ENCODE results near the gene SLC30A9. TPM values are rescaled to one million over a fixed set of nuclear protein-coding genes. Genes with fewer than 3 reads are reported as not detected.
A peak's percentile ranks its signal among the peaks of the same experiment; 100 is the strongest.

The SLC30A9 gene
- total RNA-seq, 1 donor from 2014 or later, result 51.5 TPM

DNA sequence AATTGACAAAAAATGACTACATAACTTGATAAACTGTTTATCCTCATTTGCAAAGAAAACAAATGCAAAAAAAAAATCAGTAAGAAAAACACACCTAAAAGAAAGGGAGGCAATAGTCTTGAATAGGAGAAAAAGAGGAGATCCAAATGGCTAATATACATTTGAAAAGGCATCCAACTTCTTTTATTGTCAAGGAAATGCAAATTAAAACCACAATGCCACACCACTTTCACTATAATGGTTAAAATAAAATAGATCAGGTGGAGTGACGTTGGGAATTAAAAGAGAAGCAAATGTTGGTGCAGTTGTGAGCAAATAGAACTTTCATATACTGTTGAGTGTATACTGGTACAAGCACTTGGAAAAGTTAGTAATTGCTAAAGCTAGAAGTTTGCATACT, 5.2 kb upstream of the SLC30A9 start:
- TF ChIP-seq, protein P1, sequence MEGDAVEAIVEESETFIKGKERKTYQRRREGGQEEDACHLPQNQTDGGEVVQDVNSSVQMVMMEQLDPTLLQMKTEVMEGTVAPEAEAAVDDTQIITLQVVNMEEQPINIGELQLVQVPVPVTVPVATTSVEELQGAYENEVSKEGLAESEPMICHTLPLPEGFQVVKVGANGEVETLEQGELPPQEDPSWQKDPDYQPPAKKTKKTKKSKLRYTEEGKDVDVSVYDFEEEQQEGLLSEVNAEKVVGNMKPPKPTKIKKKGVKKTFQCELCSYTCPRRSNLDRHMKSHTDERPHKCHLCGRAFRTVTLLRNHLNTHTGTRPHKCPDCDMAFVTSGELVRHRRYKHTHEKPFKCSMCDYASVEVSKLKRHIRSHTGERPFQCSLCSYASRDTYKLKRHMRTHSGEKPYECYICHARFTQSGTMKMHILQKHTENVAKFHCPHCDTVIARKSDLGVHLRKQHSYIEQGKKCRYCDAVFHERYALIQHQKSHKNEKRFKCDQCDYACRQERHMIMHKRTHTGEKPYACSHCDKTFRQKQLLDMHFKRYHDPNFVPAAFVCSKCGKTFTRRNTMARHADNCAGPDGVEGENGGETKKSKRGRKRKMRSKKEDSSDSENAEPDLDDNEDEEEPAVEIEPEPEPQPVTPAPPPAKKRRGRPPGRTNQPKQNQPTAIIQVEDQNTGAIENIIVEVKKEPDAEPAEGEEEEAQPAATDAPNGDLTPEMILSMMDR (IDR thresholded peaks at IDR 0.05), result no peak
- no peak for DNase-seq (ENCODE audit: extremely low spot score, unreplicated experiment)
- Mint-ChIP-seq H3K36me3 (ENCODE audit: unreplicated experiment) (no peaks in the 10 kb centered on the region), H3K27ac (ENCODE audit: unreplicated experiment) (no peak overlapping the region), H3K9me3 (ENCODE audit: unreplicated experiment) (no peaks in the 10 kb centered on the region), H3K27me3 (ENCODE audit: unreplicated experiment) (no peaks in the 10 kb centered on the region), H3K4me1 (ENCODE audit: unreplicated experiment) (peaks cover 8% of the 10 kb centered on the region), H3K4me3 (ENCODE audit: unreplicated experiment) (no peak overlapping the region)

GRCh38 chr4:41989994-41990364, 351 bp upstream of the SLC30A9 start:
- Mint-ChIP-seq H3K27me3 (ENCODE audit: unreplicated experiment) (no peaks in the 10 kb centered on the region), H3K4me3 (ENCODE audit: unreplicated experiment) (peak overlapping the region; percentile 98), H3K9me3 (ENCODE audit: unreplicated experiment) (no peaks in the 10 kb centered on the region), H3K27ac (ENCODE audit: unreplicated experiment) (peak overlapping the region; percentile 96), H3K36me3 (ENCODE audit: unreplicated experiment) (no peaks in the 10 kb centered on the region), H3K4me1 (ENCODE audit: unreplicated experiment) (peaks cover 26% of the 10 kb centered on the region)
- TF ChIP-seq, protein P1 (IDR thresholded peaks at IDR 0.05), result no peak
- DNase-seq (ENCODE audit: extremely low spot score, unreplicated experiment), result no peak

DNA sequence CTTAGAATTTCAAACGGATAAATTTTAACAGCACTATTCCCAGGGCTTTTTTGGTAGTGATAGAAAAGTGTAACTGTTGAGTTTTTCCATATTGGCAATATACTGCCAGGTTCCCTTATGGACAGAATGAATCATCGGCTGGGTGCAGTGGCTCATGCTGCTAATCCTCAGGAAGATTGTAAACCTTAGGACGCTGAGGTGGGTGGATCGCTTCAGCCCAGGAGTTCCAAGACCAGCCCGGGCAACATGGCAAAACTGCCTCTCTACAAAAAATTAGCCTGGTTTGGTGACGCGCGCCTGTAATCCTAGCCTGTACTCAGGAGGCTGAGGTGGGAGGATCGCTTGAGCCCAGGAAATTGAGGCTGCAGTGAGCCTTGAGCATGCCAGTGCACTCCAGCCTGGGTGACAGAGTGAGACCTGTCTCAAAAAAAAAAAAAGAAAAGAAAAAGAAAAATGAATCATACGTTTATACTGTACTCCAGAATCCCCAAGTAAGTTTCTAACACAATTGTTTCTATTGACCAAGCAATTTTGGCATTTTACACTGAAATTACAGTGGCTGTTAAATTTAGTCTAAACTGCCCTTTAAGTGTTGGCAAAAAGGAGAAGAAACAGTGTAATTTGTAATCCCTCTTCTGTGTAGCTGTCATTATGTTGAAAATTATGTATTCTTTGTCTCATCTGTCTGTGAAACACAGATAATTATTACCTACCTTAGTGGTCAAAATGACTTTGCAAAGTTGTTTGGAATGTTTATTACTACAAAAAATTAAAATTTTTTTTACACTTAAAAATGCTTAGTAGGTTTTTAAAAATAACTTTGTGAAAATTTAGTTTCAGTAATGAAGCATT, 1.8 kb downstream of the SLC30A9 start:
- H3K9me3 Mint-ChIP-seq (ENCODE audit: unreplicated experiment), result no peaks in the 10 kb centered on the region

DNA sequence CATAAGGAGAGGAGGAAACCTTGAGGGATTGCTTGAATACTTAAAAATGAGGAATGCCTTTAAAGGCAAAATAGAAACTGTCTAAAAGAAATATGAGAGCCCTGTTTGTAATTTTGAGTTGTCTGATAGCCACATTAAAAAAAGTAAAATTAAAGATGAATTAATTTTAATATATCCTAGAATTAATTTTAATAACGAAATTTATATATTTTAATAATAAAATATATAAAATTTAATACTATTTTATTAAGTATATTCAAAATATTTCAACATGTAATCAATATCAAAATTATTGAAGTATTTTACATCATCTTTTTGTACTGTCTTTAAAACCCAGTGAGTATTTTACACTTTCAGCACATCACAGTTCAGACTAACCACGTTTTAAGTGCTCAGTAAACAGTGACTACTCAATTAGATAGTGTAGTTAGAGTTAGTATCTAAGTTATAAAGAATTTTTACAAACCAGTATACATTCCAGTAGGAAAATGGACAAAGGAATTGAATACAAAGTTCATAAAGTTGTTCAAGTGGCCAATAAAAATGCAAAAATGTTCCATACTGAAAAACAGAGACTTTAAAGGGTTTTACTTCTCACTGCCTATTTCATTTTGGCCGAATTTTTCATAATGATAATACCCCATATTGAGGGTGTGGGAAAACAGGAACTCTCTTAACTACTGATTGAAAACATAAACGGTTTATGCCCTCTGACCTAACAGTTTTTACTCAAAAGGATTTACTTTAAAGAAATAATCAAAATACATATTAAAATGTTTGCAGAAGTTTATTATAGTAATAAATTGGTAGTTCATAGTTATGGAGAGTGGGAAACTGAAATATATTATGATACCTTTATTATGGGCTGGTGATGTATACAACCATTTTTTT, 2.9 kb downstream of the SLC30A9 start:
- TF ChIP-seq, protein P1 (IDR thresholded peaks at IDR 0.05), result no peak
- no peaks in the 10 kb centered on the region for H3K9me3 Mint-ChIP-seq (ENCODE audit: unreplicated experiment)
- H3K27ac Mint-ChIP-seq (ENCODE audit: unreplicated experiment), result no peak overlapping the region
- peaks cover 28% of the 10 kb centered on the region for H3K4me1 Mint-ChIP-seq (ENCODE audit: unreplicated experiment)
- DNase-seq (ENCODE audit: extremely low spot score, unreplicated experiment), result no peak
- no peaks in the 10 kb centered on the region for H3K36me3 Mint-ChIP-seq (ENCODE audit: unreplicated experiment)
- H3K4me3 Mint-ChIP-seq (ENCODE audit: unreplicated experiment), result no peak overlapping the region
- H3K27me3 Mint-ChIP-seq (ENCODE audit: unreplicated experiment), result no peaks in the 10 kb centered on the region

More for the DNA sequence above, 1.8 kb downstream of the SLC30A9 start:
- DNase-seq (ENCODE audit: extremely low spot score, unreplicated experiment), result no peak
- Mint-ChIP-seq H3K4me3 (ENCODE audit: unreplicated experiment) (peak overlapping the region; percentile 98), H3K36me3 (ENCODE audit: unreplicated experiment) (no peaks in the 10 kb centered on the region), H3K27me3 (ENCODE audit: unreplicated experiment) (no peaks in the 10 kb centered on the region), H3K4me1 (ENCODE audit: unreplicated experiment) (peaks cover 28% of the 10 kb centered on the region), H3K27ac (ENCODE audit: unreplicated experiment) (no peak overlapping the region)
- TF ChIP-seq, protein P1 (IDR thresholded peaks at IDR 0.05), result no peak
